Measurements from ENCODE around the gene KRT7. TPM values are rescaled to one million over a fixed set of nuclear protein-coding genes. Genes with fewer than 3 reads are reported as not detected.
"Not testable (repeated sequence)": the region's sequence is repeated elsewhere in the genome, so short reads cannot be mapped to it uniquely, and the experiment has no call there.

Gene KRT7
- total and polyA plus RNA-seq, 4 donors: 0.37 to 9.9 (median 7.0) TPM

DNA sequence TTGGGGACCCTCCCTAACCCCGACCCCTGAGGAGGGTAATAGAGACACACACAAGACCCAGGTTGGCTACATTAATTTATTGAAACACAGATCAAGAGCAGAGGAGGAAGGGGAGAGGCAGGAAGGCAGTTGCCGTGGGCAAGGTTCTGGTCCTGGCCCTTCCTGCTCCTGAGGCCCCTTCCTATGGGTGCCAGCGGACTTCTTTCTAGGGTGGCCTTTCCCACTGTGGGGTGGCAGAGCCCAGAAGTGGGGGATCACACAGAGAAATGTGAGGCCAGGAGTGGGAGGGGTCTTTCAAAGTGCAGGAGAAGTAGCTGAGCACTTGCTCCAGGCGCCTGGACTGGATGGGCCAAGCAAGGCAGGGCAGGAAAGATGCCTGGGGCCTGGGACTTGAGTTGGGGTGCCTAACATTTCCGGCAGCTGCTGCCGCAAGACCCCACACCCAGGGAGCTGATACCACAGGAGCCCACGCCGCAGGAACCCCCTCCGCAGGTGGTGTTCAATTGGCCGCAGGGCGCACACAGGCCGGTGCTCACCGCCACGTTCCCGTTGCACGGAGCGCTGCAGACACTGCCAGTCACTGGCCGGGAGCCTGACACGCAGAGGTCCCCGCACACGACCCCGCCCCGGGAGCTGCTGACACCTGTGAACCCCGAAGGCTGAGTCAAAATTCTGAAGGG is 52.9 kb downstream of the KRT7 start:
- no peaks in the 10 kb centered on the region for H3K36me3 ChIP-seq (ENCODE audit: control insufficient read depth in 4 of 4, insufficient read depth in 3 of 4, low read depth in 1 of 4, low read length in 3 of 4)
- TF ChIP-seq YY1 (IDR thresholded peaks at IDR 0.05): no peak
- TF ChIP-seq FOXA1 (IDR thresholded peaks at IDR 0.05): no peak
- TF ChIP-seq TAF1 (conservative IDR thresholded peaks at IDR 0.05): no peak
- TF ChIP-seq RXRA (IDR thresholded peaks at IDR 0.05): no peak
- TF ChIP-seq, protein P1, sequence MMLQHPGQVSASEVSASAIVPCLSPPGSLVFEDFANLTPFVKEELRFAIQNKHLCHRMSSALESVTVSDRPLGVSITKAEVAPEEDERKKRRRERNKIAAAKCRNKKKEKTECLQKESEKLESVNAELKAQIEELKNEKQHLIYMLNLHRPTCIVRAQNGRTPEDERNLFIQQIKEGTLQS (IDR thresholded peaks at IDR 0.05): no peak
- TF ChIP-seq, protein P2, sequence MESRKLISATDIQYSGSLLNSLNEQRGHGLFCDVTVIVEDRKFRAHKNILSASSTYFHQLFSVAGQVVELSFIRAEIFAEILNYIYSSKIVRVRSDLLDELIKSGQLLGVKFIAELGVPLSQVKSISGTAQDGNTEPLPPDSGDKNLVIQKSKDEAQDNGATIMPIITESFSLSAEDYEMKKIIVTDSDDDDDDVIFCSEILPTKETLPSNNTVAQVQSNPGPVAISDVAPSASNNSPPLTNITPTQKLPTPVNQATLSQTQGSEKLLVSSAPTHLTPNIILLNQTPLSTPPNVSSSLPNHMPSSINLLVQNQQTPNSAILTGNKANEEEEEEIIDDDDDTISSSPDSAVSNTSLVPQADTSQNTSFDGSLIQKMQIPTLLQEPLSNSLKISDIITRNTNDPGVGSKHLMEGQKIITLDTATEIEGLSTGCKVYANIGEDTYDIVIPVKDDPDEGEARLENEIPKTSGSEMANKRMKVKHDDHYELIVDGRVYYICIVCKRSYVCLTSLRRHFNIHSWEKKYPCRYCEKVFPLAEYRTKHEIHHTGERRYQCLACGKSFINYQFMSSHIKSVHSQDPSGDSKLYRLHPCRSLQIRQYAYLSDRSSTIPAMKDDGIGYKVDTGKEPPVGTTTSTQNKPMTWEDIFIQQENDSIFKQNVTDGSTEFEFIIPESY (IDR thresholded peaks at IDR 0.05): no peak
- TF ChIP-seq, protein P3, sequence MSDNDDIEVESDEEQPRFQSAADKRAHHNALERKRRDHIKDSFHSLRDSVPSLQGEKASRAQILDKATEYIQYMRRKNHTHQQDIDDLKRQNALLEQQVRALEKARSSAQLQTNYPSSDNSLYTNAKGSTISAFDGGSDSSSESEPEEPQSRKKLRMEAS (IDR thresholded peaks at IDR 0.05): no peak
- no peak for TF ChIP-seq NR2F2 (IDR thresholded peaks at IDR 0.05)
- no peak for TF ChIP-seq FOXA2 (IDR thresholded peaks at IDR 0.05)
- no peak for TF ChIP-seq JUND (IDR thresholded peaks at IDR 0.05)
- no peak for TF ChIP-seq RAD21 (IDR thresholded peaks at IDR 0.05)
- no peak for TF ChIP-seq HNF4A (conservative IDR thresholded peaks at IDR 0.05)
- TF ChIP-seq, protein P4, sequence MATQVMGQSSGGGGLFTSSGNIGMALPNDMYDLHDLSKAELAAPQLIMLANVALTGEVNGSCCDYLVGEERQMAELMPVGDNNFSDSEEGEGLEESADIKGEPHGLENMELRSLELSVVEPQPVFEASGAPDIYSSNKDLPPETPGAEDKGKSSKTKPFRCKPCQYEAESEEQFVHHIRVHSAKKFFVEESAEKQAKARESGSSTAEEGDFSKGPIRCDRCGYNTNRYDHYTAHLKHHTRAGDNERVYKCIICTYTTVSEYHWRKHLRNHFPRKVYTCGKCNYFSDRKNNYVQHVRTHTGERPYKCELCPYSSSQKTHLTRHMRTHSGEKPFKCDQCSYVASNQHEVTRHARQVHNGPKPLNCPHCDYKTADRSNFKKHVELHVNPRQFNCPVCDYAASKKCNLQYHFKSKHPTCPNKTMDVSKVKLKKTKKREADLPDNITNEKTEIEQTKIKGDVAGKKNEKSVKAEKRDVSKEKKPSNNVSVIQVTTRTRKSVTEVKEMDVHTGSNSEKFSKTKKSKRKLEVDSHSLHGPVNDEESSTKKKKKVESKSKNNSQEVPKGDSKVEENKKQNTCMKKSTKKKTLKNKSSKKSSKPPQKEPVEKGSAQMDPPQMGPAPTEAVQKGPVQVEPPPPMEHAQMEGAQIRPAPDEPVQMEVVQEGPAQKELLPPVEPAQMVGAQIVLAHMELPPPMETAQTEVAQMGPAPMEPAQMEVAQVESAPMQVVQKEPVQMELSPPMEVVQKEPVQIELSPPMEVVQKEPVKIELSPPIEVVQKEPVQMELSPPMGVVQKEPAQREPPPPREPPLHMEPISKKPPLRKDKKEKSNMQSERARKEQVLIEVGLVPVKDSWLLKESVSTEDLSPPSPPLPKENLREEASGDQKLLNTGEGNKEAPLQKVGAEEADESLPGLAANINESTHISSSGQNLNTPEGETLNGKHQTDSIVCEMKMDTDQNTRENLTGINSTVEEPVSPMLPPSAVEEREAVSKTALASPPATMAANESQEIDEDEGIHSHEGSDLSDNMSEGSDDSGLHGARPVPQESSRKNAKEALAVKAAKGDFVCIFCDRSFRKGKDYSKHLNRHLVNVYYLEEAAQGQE (IDR thresholded peaks at IDR 0.05): no peak
- TF ChIP-seq EGR1 (IDR thresholded peaks at IDR 0.05; ENCODE audit: low read depth in 2 of 2): no peak
- TF ChIP-seq, protein P5, sequence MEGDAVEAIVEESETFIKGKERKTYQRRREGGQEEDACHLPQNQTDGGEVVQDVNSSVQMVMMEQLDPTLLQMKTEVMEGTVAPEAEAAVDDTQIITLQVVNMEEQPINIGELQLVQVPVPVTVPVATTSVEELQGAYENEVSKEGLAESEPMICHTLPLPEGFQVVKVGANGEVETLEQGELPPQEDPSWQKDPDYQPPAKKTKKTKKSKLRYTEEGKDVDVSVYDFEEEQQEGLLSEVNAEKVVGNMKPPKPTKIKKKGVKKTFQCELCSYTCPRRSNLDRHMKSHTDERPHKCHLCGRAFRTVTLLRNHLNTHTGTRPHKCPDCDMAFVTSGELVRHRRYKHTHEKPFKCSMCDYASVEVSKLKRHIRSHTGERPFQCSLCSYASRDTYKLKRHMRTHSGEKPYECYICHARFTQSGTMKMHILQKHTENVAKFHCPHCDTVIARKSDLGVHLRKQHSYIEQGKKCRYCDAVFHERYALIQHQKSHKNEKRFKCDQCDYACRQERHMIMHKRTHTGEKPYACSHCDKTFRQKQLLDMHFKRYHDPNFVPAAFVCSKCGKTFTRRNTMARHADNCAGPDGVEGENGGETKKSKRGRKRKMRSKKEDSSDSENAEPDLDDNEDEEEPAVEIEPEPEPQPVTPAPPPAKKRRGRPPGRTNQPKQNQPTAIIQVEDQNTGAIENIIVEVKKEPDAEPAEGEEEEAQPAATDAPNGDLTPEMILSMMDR (IDR thresholded peaks at IDR 0.05; ENCODE audit: low read depth, low read length, missing input control): no peak
- no peak for TF ChIP-seq HNF4G (IDR thresholded peaks at IDR 0.05)
- TF ChIP-seq SP1 (IDR thresholded peaks at IDR 0.05): no peak
- TF ChIP-seq GABPA (IDR thresholded peaks at IDR 0.05 in 1 of 2, conservative IDR thresholded peaks at IDR 0.05 in 1 of 2): no peak
- no peaks in the 10 kb centered on the region for H3K27me3 ChIP-seq (ENCODE audit: control insufficient read depth in 4 of 4, insufficient read depth in 4 of 4, low read length in 3 of 4)
- DNase-seq (ENCODE audit: low spot score): no peak
- no peak overlapping the region for H3K27ac ChIP-seq (ENCODE audit: low read depth in 1 of 2, low read length in 2 of 2)
- H3K4me3 ChIP-seq (ENCODE audit: low read depth in 1 of 3, low read length in 3 of 3): no peak overlapping the region
- WGBS: 85% methylated on average over 24 of the region's 24 CpGs
- H3K4me1 ChIP-seq (ENCODE audit: control insufficient read depth in 4 of 4, insufficient read depth in 4 of 4, low read length in 3 of 4): no peaks in the 10 kb centered on the region
- H3K9ac ChIP-seq (ENCODE audit: low read depth in 1 of 2, low read length in 2 of 2): no peak overlapping the region
- H3K9me3 ChIP-seq (ENCODE audit: control insufficient read depth in 4 of 4, low read length in 3 of 4): no peaks in the 10 kb centered on the region

DNA sequence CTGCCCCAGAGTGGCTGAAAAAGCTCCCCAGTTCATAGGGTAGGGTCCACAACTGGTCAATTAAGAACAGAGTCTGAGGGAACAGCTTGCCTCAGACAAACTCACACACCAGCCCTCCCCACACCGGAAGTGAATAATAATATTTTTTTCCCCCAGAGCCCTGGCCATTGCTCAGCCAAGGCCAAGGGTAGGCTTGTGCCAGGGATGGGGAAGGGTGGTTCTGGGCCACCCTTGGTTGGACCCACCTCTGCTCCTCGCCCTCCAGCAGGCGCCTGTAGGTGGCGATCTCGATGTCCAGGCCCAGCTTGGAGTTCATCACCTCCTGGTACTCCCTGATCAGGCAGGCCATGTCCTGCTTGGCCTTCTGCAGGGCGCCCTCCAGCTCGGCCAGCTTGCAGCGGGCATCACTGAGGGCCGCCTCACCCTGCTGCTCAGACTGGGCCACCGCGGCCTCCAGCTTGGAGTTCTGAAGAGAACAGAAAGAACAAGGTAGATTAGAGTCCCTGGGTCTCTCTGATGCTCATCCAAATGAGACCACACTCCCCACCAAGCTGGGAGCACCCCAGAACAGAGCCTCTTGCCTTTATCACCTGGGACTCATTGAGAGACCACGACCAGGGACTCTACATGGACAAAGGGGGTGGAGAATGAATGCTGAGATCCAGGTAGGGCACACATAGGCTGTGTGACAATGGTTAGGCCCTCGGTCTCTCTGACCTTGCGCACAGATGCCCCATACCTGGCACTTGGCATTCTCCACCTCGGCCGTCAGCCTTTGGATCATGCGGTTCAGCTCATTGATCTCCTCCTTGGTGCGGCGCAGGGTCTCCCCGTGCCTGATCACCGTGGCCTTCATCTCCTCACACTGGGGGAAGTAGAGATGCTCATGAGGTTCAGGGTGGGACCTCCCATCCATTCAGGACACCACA is 54.1 kb downstream of the KRT7 start:
- 88% methylated on average over 21 of the region's 21 CpGs for WGBS
- H3K27ac ChIP-seq (ENCODE audit: low read depth in 1 of 2, low read length in 2 of 2); DNase-seq (ENCODE audit: low spot score); H3K27me3 ChIP-seq (ENCODE audit: control insufficient read depth in 4 of 4, insufficient read depth in 4 of 4, low read length in 3 of 4); H3K36me3 ChIP-seq (ENCODE audit: control insufficient read depth in 4 of 4, insufficient read depth in 3 of 4, low read depth in 1 of 4, low read length in 3 of 4); H3K9ac ChIP-seq (ENCODE audit: low read depth in 1 of 2, low read length in 2 of 2); H3K4me1 ChIP-seq (ENCODE audit: control insufficient read depth in 4 of 4, insufficient read depth in 4 of 4, low read length in 3 of 4); H3K4me3 ChIP-seq (ENCODE audit: low read depth in 1 of 3, low read length in 3 of 3); H3K9me3 ChIP-seq (ENCODE audit: control insufficient read depth in 4 of 4, low read length in 3 of 4): not testable (repeated sequence)

DNA sequence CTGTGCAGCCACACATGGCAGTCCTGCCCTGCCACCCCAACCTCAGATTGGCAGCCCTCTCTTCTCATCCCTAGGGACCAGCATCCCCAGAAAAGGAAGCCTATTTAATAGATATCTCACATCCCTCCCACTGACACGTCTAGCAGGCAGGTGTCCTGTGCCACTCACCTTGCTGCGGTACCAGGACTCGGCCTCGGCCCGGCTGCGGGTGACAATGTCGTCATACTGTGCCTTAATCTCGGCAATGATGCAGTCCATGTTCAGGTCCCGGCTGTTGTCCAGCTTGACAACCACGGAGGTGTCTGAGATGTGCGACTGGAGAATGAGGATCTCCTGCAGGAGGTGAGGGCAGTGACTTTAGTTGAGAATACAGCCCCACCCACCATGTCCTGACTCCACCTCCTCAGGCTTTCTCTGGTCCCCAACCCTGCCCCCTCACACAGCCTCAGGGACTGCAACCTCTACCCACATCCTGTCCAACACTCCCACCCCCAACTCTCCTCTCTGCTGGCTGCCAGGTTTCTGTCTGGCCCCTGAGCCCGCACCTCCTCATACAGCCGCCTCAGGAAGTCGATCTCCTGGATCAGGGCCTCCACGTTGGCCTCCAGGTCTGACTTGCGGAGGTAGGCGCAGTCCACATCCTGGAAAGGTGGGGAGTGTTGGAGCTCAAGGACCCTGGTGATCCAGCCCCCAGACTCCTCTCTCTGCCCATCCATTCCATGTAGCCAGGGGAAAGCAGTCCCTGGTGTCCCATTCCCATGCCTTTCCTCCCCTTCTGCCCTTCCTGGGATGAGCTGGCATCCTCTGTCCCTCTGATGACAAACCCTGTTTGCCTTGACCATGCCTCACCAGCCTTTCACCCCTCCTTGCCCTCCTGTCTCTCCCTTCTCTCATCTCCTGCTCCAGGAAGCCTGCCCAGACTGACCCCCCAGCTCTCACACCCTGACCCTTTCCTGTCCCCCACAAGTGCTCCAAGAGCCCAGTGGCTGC is 55.1 kb downstream of the KRT7 start:
- not testable (repeated sequence) for H3K9me3 ChIP-seq (ENCODE audit: control insufficient read depth in 4 of 4, low read length in 3 of 4); DNase-seq (ENCODE audit: low spot score)
- WGBS: 82% methylated on average over 17 of the region's 17 CpGs

More for the DNA sequence above, 55.1 kb downstream of the KRT7 start:
- H3K4me3 ChIP-seq (ENCODE audit: low read depth in 1 of 3, low read length in 3 of 3); H3K27me3 ChIP-seq (ENCODE audit: control insufficient read depth in 4 of 4, insufficient read depth in 4 of 4, low read length in 3 of 4); H3K27ac ChIP-seq (ENCODE audit: low read depth in 1 of 2, low read length in 2 of 2); H3K9ac ChIP-seq (ENCODE audit: low read depth in 1 of 2, low read length in 2 of 2); H3K36me3 ChIP-seq (ENCODE audit: control insufficient read depth in 4 of 4, insufficient read depth in 3 of 4, low read depth in 1 of 4, low read length in 3 of 4); H3K4me1 ChIP-seq (ENCODE audit: control insufficient read depth in 4 of 4, insufficient read depth in 4 of 4, low read length in 3 of 4): not testable (repeated sequence)

Measured in liver (tissue), 9 donors.